ENCODE measurements around the gene LHX2. TPM values are rescaled to one million over a fixed set of nuclear protein-coding genes. Genes with fewer than 3 reads are reported as not detected.

The LHX2 gene
- total RNA-seq, 3 donors from 2014 or later: not detected

DNA sequence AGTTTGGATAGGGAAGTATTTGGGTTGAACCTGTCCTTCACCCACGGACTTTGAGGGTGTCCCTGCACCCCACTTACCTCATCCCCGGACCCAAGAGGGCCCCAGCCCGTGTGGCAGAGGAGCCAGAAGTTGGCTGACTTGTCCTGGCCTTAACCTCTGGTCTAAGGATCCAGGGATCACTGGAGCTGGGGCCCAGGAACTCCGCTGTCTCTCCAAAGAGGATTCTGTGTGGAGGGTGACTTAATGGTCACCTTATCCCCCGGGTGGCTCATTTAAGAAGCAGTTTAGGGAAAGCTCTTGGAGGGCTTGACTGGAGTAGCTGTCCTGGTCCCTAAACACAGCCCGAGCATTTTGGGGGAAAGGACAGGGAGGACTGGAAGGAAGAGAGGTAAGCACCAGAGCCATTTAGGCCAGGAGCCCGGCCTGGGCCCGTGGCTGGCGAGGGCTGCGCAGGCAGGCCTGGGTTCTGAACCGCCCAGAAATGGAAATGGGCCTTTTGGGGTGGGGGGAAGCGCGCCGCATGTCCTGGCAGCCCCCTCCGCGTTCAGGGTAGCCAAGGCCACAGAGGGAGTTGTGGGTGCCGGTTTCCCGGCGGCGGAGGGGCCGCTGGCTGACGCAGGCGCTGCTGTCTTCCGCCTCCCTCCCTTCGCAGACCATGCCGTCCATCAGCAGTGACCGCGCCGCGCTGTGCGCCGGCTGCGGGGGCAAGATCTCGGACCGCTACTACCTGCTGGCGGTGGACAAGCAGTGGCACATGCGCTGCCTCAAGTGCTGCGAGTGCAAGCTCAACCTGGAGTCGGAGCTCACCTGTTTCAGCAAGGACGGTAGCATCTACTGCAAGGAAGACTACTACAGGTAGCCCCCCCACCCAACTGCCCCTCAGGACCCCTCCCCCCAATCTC lies 2.0 kb downstream of the LHX2 start:
- no peak for DNase-seq
- TF ChIP-seq, protein P1, sequence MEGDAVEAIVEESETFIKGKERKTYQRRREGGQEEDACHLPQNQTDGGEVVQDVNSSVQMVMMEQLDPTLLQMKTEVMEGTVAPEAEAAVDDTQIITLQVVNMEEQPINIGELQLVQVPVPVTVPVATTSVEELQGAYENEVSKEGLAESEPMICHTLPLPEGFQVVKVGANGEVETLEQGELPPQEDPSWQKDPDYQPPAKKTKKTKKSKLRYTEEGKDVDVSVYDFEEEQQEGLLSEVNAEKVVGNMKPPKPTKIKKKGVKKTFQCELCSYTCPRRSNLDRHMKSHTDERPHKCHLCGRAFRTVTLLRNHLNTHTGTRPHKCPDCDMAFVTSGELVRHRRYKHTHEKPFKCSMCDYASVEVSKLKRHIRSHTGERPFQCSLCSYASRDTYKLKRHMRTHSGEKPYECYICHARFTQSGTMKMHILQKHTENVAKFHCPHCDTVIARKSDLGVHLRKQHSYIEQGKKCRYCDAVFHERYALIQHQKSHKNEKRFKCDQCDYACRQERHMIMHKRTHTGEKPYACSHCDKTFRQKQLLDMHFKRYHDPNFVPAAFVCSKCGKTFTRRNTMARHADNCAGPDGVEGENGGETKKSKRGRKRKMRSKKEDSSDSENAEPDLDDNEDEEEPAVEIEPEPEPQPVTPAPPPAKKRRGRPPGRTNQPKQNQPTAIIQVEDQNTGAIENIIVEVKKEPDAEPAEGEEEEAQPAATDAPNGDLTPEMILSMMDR (IDR thresholded peaks at IDR 0.05): no peak
- intact Hi-C loops (cut with DNase I, micrococcal nuclease): no loop called here
- no peaks in the 10 kb centered on the region for H3K36me3 ChIP-seq (ENCODE audit: low read depth)
- H3K9me3 ChIP-seq: no peaks in the 10 kb centered on the region
- no peak overlapping the region for H3K4me3 ChIP-seq
- no peak for ATAC-seq
- peaks cover 51% of the 10 kb centered on the region for H3K4me1 ChIP-seq (ENCODE audit: low read depth)

DNA sequence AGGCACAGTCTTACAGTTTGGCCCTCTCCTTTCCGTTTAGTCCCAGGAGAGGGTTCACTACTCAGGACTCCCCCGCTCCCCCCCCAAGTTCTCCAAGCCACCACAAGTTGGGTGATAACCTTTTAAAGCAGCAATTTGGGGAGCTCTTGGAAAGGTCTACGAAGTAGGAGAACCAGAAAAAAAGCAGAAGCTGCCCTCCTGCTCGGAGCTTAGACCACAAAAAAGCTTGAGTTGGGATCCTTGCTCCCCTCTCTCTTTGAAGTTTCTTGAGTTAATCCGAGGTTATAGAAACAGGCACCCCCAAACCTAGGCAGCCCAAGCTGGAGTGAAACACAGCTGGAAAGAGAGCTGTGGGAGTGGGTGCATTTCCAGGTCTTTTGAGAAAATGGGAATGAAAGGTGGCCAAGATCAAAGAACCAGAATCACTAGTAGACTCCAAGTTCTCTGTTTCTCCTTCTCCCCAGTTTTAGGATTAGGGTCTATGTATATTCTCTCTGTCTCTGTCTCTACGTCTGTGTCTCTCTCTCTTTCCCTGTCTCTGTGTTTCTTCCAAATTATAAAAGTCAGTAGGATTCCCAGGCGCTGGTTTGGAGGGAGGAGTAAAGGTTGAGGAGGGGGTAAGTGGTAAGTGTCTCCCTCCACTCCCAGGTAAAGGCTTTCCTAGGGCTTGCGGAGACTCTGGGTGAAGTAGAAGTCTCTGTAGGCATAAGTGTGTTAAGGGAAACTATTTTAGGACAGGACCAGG lies 2.8 kb downstream of the LHX2 start:
- intact Hi-C loops (cut with DNase I, micrococcal nuclease): no loop called here
- Histone ChIP-seq H3K4me1 (ENCODE audit: low read depth) (peaks cover 43% of the 10 kb centered on the region), H3K4me3 (no peak overlapping the region), H3K9me3 (no peaks in the 10 kb centered on the region), H3K36me3 (ENCODE audit: low read depth) (no peaks in the 10 kb centered on the region)
- TF ChIP-seq, protein P1 (IDR thresholded peaks at IDR 0.05): no peak
- DNase-seq (no peak), ATAC-seq (no peak)

DNA sequence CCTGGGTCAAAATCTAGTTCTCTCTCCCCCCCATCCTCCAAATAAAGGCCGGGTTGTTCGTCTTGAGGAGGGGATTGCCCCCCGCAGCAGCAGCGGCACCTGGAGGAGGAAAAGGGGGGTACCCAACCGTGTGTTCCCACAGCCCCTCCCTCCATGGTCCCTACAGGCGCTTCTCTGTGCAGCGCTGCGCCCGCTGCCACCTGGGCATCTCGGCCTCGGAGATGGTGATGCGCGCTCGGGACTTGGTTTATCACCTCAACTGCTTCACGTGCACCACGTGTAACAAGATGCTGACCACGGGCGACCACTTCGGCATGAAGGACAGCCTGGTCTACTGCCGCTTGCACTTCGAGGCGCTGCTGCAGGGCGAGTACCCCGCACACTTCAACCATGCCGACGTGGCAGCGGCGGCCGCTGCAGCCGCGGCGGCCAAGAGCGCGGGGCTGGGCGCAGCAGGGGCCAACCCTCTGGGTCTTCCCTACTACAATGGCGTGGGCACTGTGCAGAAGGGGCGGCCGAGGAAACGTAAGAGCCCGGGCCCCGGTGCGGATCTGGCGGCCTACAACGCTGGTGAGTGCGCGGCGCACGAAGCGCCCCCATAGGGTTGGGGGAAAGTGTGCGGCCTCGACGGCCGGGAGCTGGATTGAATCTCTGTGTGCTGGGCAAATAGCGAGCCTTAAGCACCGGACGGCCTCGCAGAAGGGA lies 3.5 kb downstream of the LHX2 start:
- ATAC-seq (no peak), DNase-seq (no peak)
- Histone ChIP-seq H3K4me3 (no peak overlapping the region), H3K36me3 (ENCODE audit: low read depth) (no peaks in the 10 kb centered on the region), H3K4me1 (ENCODE audit: low read depth) (peaks cover 43% of the 10 kb centered on the region), H3K9me3 (no peaks in the 10 kb centered on the region)
- TF ChIP-seq, protein P1 (IDR thresholded peaks at IDR 0.05): no peak
- intact Hi-C loops (cut with DNase I, micrococcal nuclease): no loop called here

DNA sequence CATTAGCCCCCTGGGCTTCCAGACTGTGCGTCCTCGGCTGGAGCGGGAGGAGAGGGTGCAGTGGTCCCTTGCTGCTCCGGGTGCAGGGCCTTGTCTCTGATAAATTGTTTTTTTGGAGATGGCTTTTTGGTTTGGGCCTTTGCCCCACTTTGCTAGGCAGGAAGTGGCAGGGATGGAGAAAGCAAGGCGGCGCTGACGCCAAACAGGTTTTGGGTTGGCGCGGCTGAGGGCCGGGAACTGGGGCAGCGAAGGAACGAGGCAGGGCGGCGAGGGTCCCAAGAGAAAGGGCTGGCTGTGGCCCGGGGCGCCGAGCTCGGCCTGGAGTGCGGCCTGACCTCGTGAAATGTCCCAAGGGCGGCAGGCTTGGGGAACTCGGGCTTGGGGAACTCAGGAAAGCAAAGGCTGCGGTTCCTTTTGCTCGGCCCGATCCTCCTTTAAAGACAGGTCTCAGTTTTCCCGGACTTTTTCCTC lies 4.1 kb downstream of the LHX2 start:
- DNase-seq (no peak), ATAC-seq (no peak)
- TF ChIP-seq, protein P1 (IDR thresholded peaks at IDR 0.05): no peak
- Histone ChIP-seq H3K9me3 (no peaks in the 10 kb centered on the region), H3K36me3 (ENCODE audit: low read depth) (no peaks in the 10 kb centered on the region), H3K4me3 (no peak overlapping the region), H3K4me1 (ENCODE audit: low read depth) (peaks cover 40% of the 10 kb centered on the region)
- intact Hi-C loops (cut with DNase I, micrococcal nuclease): no loop called here

DNA sequence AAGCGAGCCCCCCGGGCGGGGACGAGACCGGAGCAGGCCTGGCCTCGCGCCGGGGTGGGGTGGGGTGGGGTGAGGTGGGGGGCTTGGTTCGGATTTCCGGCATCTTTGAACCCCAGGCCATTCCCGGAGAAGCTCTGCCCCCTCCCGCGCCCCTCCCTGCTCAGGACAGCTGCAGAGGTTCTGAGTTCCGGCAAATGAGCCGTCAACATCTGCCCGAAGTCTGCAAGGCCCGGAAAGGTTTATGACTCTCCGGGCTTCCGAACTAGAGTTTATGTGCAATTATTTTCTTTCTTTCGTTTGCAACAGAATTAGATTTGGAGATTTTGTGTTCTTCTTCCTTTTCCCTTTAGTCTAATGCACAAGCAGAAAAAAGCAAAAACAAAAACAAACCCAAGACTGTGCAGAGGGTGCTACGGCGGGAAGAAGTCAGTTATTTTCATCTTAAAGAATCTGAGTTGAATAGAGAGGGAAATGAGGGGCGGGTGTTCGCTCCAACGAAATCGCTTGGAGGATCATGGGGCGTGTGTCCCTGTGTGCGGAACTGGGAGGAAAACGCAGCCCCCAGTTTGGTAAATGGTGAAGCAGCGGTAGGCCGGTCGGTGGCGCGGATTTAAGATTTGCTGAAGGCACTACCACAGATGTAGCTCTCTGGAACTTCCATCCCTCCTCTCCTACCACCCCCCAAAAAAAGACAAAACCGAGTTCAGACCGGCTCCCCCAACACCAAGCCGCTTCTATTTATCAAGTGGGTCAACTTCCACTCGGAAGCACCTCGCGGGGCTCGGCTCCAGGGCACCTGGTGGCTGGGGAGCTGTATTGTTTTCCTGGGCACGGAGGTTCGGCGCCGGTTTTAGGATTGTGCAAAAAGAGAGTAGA lies 4.8 kb downstream of the LHX2 start:
- TF ChIP-seq, protein P1 (IDR thresholded peaks at IDR 0.05): no peak
- Histone ChIP-seq H3K36me3 (ENCODE audit: low read depth) (no peaks in the 10 kb centered on the region), H3K4me1 (ENCODE audit: low read depth) (peaks cover 33% of the 10 kb centered on the region), H3K9me3 (no peaks in the 10 kb centered on the region), H3K4me3 (no peak overlapping the region)
- ATAC-seq (no peak), DNase-seq (no peak)
- intact Hi-C loops (cut with DNase I, micrococcal nuclease): no loop called here

All from mucosa of descending colon (tissue), 3 donors.